Mesendoderm (in vitro differentiated cells): Measurements from ENCODE around the gene FRMD7.
"Not testable (repeated sequence)": the region's sequence is repeated elsewhere in the genome, so short reads cannot be mapped to it uniquely, and the experiment has no call there.

Source experiments
- DNase-seq: peaks from one replicate; pipeline ENCODE4 v3.0.0; 2013
- H2AK5ac ChIP-seq: 2 replicates; pipeline ENCODE4 v1.6.1; 2013; ENCODE audit warnings: low read length, inconsistent platforms
- H2BK120ac ChIP-seq: 2 replicates; pipeline ENCODE4 v1.6.1; 2013; ENCODE audit warnings: low read depth, mild to moderate bottlenecking, low read length, moderate library complexity, mixed read lengths
- H2BK15ac ChIP-seq: replicated peaks from 2 replicates; pipeline ENCODE4 v1.6.1; 2013; ENCODE audit warnings: low read depth, mild to moderate bottlenecking, moderate library complexity
- H2BK5ac ChIP-seq: 2 replicates; pipeline ENCODE4 v1.6.1; 2013; ENCODE audit warnings: low read length, inconsistent platforms
- H3K18ac ChIP-seq: 2 replicates; pipeline ENCODE4 v1.6.1; 2013; ENCODE audit warnings: mild to moderate bottlenecking, low read length, mixed read lengths
- H3K23ac ChIP-seq: one replicate; pipeline ENCODE4 v1.6.1; 2013; ENCODE audit warnings: low read length
- H3K27ac ChIP-seq: 2 replicates; pipeline ENCODE4 v1.5.1; 2013; ENCODE audit warnings: low read depth, mild to moderate bottlenecking, inconsistent platforms, low read length, moderate library complexity
- H3K27me3 ChIP-seq: 2 replicates; pipeline ENCODE4 v1.6.1; 2013; ENCODE audit warnings: low read length, control low read depth, mild to moderate bottlenecking, inconsistent platforms; ENCODE audit not compliant: insufficient read depth, poor library complexity
- H3K36me3 ChIP-seq: 2 replicates; pipeline ENCODE4 v1.6.1; 2013; ENCODE audit warnings: low read length, inconsistent platforms; ENCODE audit not compliant: control insufficient read depth, insufficient read depth
- H3K4ac ChIP-seq: one replicate; pipeline ENCODE4 v1.6.1; 2013; ENCODE audit warnings: low read depth, mild to moderate bottlenecking, low read length, moderate library complexity
- H3K4me1 ChIP-seq: 2 replicates; pipeline ENCODE4 v1.6.1; 2013; ENCODE audit warnings: low read depth, low read length, inconsistent platforms; ENCODE audit not compliant: control insufficient read depth
- H3K4me2 ChIP-seq: 2 replicates; pipeline ENCODE4 v1.6.1; 2013; ENCODE audit warnings: low read length
- H3K4me3 ChIP-seq: 2 replicates; pipeline ENCODE4 v1.5.1; 2013; ENCODE audit warnings: mild to moderate bottlenecking, low read length
- H3K56ac ChIP-seq: one replicate; pipeline ENCODE4 v1.6.1; 2013; ENCODE audit warnings: low read length
- H3K79me1 ChIP-seq: 2 replicates; pipeline ENCODE4 v1.6.1; 2013; ENCODE audit warnings: low read length, inconsistent platforms
- H3K79me2 ChIP-seq: 2 replicates; pipeline ENCODE4 v1.6.1; 2013; ENCODE audit warnings: mild to moderate bottlenecking, low read length; ENCODE audit not compliant: control insufficient read depth, insufficient read depth
- H3K9ac ChIP-seq: 2 replicates; pipeline ENCODE4 v1.6.1; 2013; ENCODE audit warnings: low read length, inconsistent platforms
- H4K5ac ChIP-seq: one replicate; pipeline ENCODE4 v1.6.1; 2013; ENCODE audit warnings: low read length
- H4K8ac ChIP-seq: one replicate; pipeline ENCODE4 v1.6.1; 2013; ENCODE audit warnings: low read depth, mild to moderate bottlenecking, control low read depth, low read length, moderate library complexity
- WGBS: extraction: QIAGEN DNeasy Blood & Tissue Kit; methylation state at CpG from one replicate; pipeline ENCODE4 v1.1.7; 2013; ENCODE audit warnings: low lambda C conversion rate, missing lambda C conversion rate; ENCODE audit not compliant: insufficient coverage; ENCODE audit errors: extremely low coverage; 5-methylcytosine and 5-hydroxymethylcytosine counted together

The FRMD7 gene

GRCh38 chrX:132107291-132107690 lies 20.5 kb downstream of the FRMD7 start:
- no peak overlapping the region for H3K4me2 ChIP-seq
- no peak overlapping the region for H3K27ac ChIP-seq
- no peak overlapping the region for H3K23ac ChIP-seq
- no peak overlapping the region for H4K5ac ChIP-seq
- H3K18ac ChIP-seq, result no peak overlapping the region
- no peak overlapping the region for H2AK5ac ChIP-seq
- H2BK120ac ChIP-seq, result no peak overlapping the region
- H2BK15ac ChIP-seq, result no peak overlapping the region
- no peaks in the 10 kb centered on the region for H3K36me3 ChIP-seq
- no peaks in the 10 kb centered on the region for H3K4me1 ChIP-seq
- H3K79me1 ChIP-seq, result no peaks in the 10 kb centered on the region
- H3K4me3 ChIP-seq, result no peak overlapping the region
- no peak overlapping the region for H2BK5ac ChIP-seq
- no peak for DNase-seq
- H3K56ac ChIP-seq, result no peak overlapping the region
- H4K8ac ChIP-seq, result no peak overlapping the region
- H3K27me3 ChIP-seq, result no peaks in the 10 kb centered on the region
- no peak overlapping the region for H3K9ac ChIP-seq
- no peak overlapping the region for H3K4ac ChIP-seq
- H3K79me2 ChIP-seq, result no peaks in the 10 kb centered on the region

- Histone ChIP-seq H3K27ac (no peak overlapping the region), H3K79me1 (no peaks in the 10 kb centered on the region), H3K4ac (no peak overlapping the region), H3K79me2 (no peaks in the 10 kb centered on the region), H2BK120ac (no peak overlapping the region), H2BK5ac (no peak overlapping the region), H3K9ac (no peak overlapping the region), H3K56ac (no peak overlapping the region), H3K23ac (no peak overlapping the region), H2BK15ac (no peak overlapping the region), H3K4me1 (no peaks in the 10 kb centered on the region), H3K27me3 (no peaks in the 10 kb centered on the region), H3K36me3 (no peaks in the 10 kb centered on the region), H3K4me3 (no peak overlapping the region), H3K4me2 (no peak overlapping the region), H2AK5ac (no peak overlapping the region), H3K18ac (no peak overlapping the region), H4K5ac (no peak overlapping the region), H4K8ac (no peak overlapping the region)
- no CpG with 5 or more reads among the region's 9 CpGs for WGBS
- no peak for DNase-seq
Observed at GRCh38 chrX:132101799-132102198, 26.0 kb downstream of the FRMD7 start.

- no peak overlapping the region for H3K56ac ChIP-seq
- H3K27me3 ChIP-seq, result no peaks in the 10 kb centered on the region
- H3K36me3 ChIP-seq, result no peaks in the 10 kb centered on the region
- no peak overlapping the region for H2BK120ac ChIP-seq
- no peak overlapping the region for H3K27ac ChIP-seq
- no CpG with 5 or more reads among the region's 4 CpGs for WGBS
- no peak overlapping the region for H2BK15ac ChIP-seq
- no peaks in the 10 kb centered on the region for H3K4me1 ChIP-seq
- H4K5ac ChIP-seq, result no peak overlapping the region
- no peak overlapping the region for H2BK5ac ChIP-seq
- H2AK5ac ChIP-seq, result no peak overlapping the region
- H3K23ac ChIP-seq, result no peak overlapping the region
- DNase-seq, result no peak
- no peak overlapping the region for H3K4me2 ChIP-seq
- no peak overlapping the region for H3K18ac ChIP-seq
- no peak overlapping the region for H4K8ac ChIP-seq
- H3K79me1 ChIP-seq, result no peaks in the 10 kb centered on the region
- no peaks in the 10 kb centered on the region for H3K79me2 ChIP-seq
- H3K4ac ChIP-seq, result no peak overlapping the region
- no peak overlapping the region for H3K4me3 ChIP-seq
- no peak overlapping the region for H3K9ac ChIP-seq
Observed at GRCh38 chrX:132101206-132101605, 26.6 kb downstream of the FRMD7 start.

- not testable (repeated sequence) for H2AK5ac ChIP-seq, H3K4me1 ChIP-seq, H2BK15ac ChIP-seq, H3K23ac ChIP-seq, H3K36me3 ChIP-seq, H3K4ac ChIP-seq, H3K79me2 ChIP-seq, H3K4me2 ChIP-seq, H2BK5ac ChIP-seq, H3K27ac ChIP-seq, DNase-seq, H3K9ac ChIP-seq, H3K27me3 ChIP-seq, H3K18ac ChIP-seq, H3K4me3 ChIP-seq, H3K56ac ChIP-seq, H4K5ac ChIP-seq, H2BK120ac ChIP-seq, H3K79me1 ChIP-seq, H4K8ac ChIP-seq
- WGBS, result no CpG with 5 or more reads among the region's 4 CpGs
Observed at GRCh38 chrX:132098704-132099103, 29.1 kb downstream of the FRMD7 start.

GRCh38 chrX:132094164-132094563 lies 33.7 kb downstream of the FRMD7 start:
- no peaks in the 10 kb centered on the region for H3K27me3 ChIP-seq
- H3K56ac ChIP-seq, result no peak overlapping the region
- H3K4ac ChIP-seq, result no peak overlapping the region
- no peak overlapping the region for H3K9ac ChIP-seq
- no peak overlapping the region for H2BK120ac ChIP-seq
- H3K4me1 ChIP-seq, result no peaks in the 10 kb centered on the region
- H4K5ac ChIP-seq, result no peak overlapping the region
- no peak for DNase-seq
- no CpG with 5 or more reads among the region's 2 CpGs for WGBS
- H3K36me3 ChIP-seq, result no peaks in the 10 kb centered on the region
- H3K4me2 ChIP-seq, result no peak overlapping the region
- H2BK5ac ChIP-seq, result no peak overlapping the region
- no peak overlapping the region for H3K4me3 ChIP-seq
- no peaks in the 10 kb centered on the region for H3K79me1 ChIP-seq
- H3K23ac ChIP-seq, result no peak overlapping the region
- H2AK5ac ChIP-seq, result no peak overlapping the region
- no peak overlapping the region for H2BK15ac ChIP-seq
- H3K18ac ChIP-seq, result no peak overlapping the region
- H3K79me2 ChIP-seq, result no peaks in the 10 kb centered on the region
- no peak overlapping the region for H3K27ac ChIP-seq
- H4K8ac ChIP-seq, result no peak overlapping the region

- Histone ChIP-seq H3K4me1 (no peaks in the 10 kb centered on the region), H3K23ac (no peak overlapping the region), H2BK120ac (no peak overlapping the region), H3K79me2 (no peaks in the 10 kb centered on the region), H3K27me3 (no peaks in the 10 kb centered on the region), H3K4me2 (no peak overlapping the region), H2BK15ac (no peak overlapping the region), H2BK5ac (no peak overlapping the region), H3K79me1 (no peaks in the 10 kb centered on the region), H3K36me3 (no peaks in the 10 kb centered on the region), H3K27ac (no peak overlapping the region), H3K4me3 (no peak overlapping the region), H4K8ac (no peak overlapping the region), H3K56ac (no peak overlapping the region), H2AK5ac (no peak overlapping the region), H4K5ac (no peak overlapping the region), H3K18ac (no peak overlapping the region), H3K4ac (no peak overlapping the region), H3K9ac (no peak overlapping the region)
- WGBS, result no CpG with 5 or more reads among the region's 4 CpGs
- DNase-seq, result peak; percentile 5
Observed at GRCh38 chrX:132093239-132093860, 34.5 kb downstream of the FRMD7 start.
